Liver (tissue), 9 donors: ENCODE results near the gene XCL1. TPM values are rescaled to one million over a fixed set of nuclear protein-coding genes. Genes with fewer than 3 reads are reported as not detected.
"Not testable (repeated sequence)": the region's sequence is repeated elsewhere in the genome, so short reads cannot be mapped to it uniquely, and the experiment has no call there.

ENCODE experiments used
- DNase-seq: peaks from one replicate; pipeline ENCODE4 v3.0.0-alpha.2; 2017; ENCODE audit warnings: low spot score
- H3K27ac ChIP-seq, 2 donors: one replicate each; pipeline ENCODE4 v1.7.0; 2013; ENCODE audit warnings: inconsistent platforms in 2 of 2, low read length in 2 of 2, control low read depth in 1 of 2, low read depth in 1 of 2, mild to moderate bottlenecking in 1 of 2
- H3K27me3 ChIP-seq, 4 donors: one replicate each; pipeline versions ENCODE4 v1.6.1 to v1.7.0; 2013; ENCODE audit warnings: low read length in 3 of 4, inconsistent platforms in 1 of 4, mild to moderate bottlenecking in 1 of 4, moderate library complexity in 1 of 4; ENCODE audit not compliant: control insufficient read depth in 4 of 4, insufficient read depth in 4 of 4
- H3K36me3 ChIP-seq, 4 donors: one replicate each; pipeline versions ENCODE4 v1.6.1 to v1.7.0; 2013; ENCODE audit warnings: low read length in 3 of 4, mild to moderate bottlenecking in 3 of 4, low read depth in 1 of 4, moderate library complexity in 1 of 4; ENCODE audit not compliant: control insufficient read depth in 4 of 4, insufficient read depth in 3 of 4
- H3K4me1 ChIP-seq, 4 donors: one replicate each; pipeline versions ENCODE4 v1.6.1 to v1.7.0; 2013; ENCODE audit warnings: low read length in 3 of 4, mild to moderate bottlenecking in 3 of 4, moderate library complexity in 1 of 4; ENCODE audit not compliant: control insufficient read depth in 4 of 4, insufficient read depth in 4 of 4
- H3K4me3 ChIP-seq, 3 donors: one replicate each; pipeline versions ENCODE4 v1.6.1 to v1.7.0; 2013; ENCODE audit warnings: low read length in 3 of 3, control low read depth in 1 of 3, low read depth in 1 of 3, mild to moderate bottlenecking in 1 of 3
- H3K9ac ChIP-seq, 2 donors: one replicate each; pipeline ENCODE4 v1.7.0; 2013; ENCODE audit warnings: low read length in 2 of 2, mild to moderate bottlenecking in 2 of 2, moderate library complexity in 2 of 2, control low read depth in 1 of 2, low read depth in 1 of 2
- H3K9me3 ChIP-seq, 4 donors: one replicate each; pipeline versions ENCODE4 v1.6.1 to v1.7.0; 2013; ENCODE audit warnings: low read length in 3 of 4; ENCODE audit not compliant: control insufficient read depth in 4 of 4
- ATF3 ChIP-seq: IDR thresholded peaks from 2 replicates; pipeline ENCODE4 v1.6.1; 2016; ENCODE audit warnings: antibody characterized with exemption
- CTCF ChIP-seq: fragments of 150-350 bp; IDR thresholded peaks from 2 replicates; pipeline ENCODE4 v1.5.1; 2017; ENCODE audit warnings: improper control_type of control experiment, low read depth, low read length; ENCODE audit not compliant: missing input control
- FOXA2 ChIP-seq: IDR thresholded peaks from 2 replicates; pipeline ENCODE4 v1.6.1; 2016; ENCODE audit warnings: antibody characterized with exemption
- GABPA ChIP-seq, 2 donors: IDR thresholded peaks in 1 of 2; conservative IDR thresholded peaks in 1 of 2; 2 replicates each; pipeline ENCODE4 v1.6.1; 2016; ENCODE audit warnings: antibody characterized with exemption in 2 of 2, mild to moderate bottlenecking in 1 of 2, moderate library complexity in 1 of 2
- HNF4G ChIP-seq: IDR thresholded peaks from 2 replicates; pipeline ENCODE4 v1.6.1; 2016; ENCODE audit warnings: antibody characterized with exemption
- MAX ChIP-seq: IDR thresholded peaks from 2 replicates; pipeline ENCODE4 v1.6.1; 2016; ENCODE audit warnings: antibody characterized with exemption
- REST ChIP-seq: IDR thresholded peaks from 2 replicates; pipeline ENCODE4 v1.6.1; 2016; ENCODE audit warnings: antibody characterized with exemption, mild to moderate bottlenecking
- RXRA ChIP-seq, 2 donors: IDR thresholded peaks; 2 replicates each; pipeline ENCODE4 v1.6.1; 2017 to 2018; ENCODE audit warnings: antibody characterized with exemption in 2 of 2, mild to moderate bottlenecking in 1 of 2
- WGBS: extraction: QIAGEN DNeasy Blood & Tissue Kit; methylation state at CpG from one replicate; pipeline ENCODE4 v1.1.7; 2013; 5-methylcytosine and 5-hydroxymethylcytosine counted together
- polyA plus RNA-seq, 2 donors: library from polyadenylated mRNA; stranded (reverse) in 1 of 2; unstranded in 1 of 2; fragments of 200-250 nt in 1 of 2; fragments of >200 nt in 1 of 2; fragmentation: Nextera tagmentation in 1 of 2; extraction: Ambion mirVana in 1 of 2; gene quantifications; one replicate each; pipeline versions ENCODE4 v1.2.1 to v1.2.3, GENCODE V29; 2013 to 2015
- total RNA-seq, 2 donors: library from RNA; depleted of rRNA; stranded (reverse); fragments of >200 nt; gene quantifications; one replicate each; pipeline ENCODE4 v1.2.3, GENCODE V29; 2014
- TF ChIP-seq, protein P1 (sequence below): IDR thresholded peaks from 2 replicates; pipeline ENCODE4 v1.6.1; 2016; ENCODE audit warnings: antibody characterized with exemption
- donor health status: healthy.
- donor health status: healthy.
- donor health status: healthy.
- donor health status: healthy.
- donor health status: healthy.

Gene XCL1, protein sequence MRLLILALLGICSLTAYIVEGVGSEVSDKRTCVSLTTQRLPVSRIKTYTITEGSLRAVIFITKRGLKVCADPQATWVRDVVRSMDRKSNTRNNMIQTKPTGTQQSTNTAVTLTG
- total RNA-seq (under 1 TPM; 0.17 to 0.33 TPM), polyA plus RNA-seq (under 1 TPM; 0.18 to 0.26 TPM)

DNA sequence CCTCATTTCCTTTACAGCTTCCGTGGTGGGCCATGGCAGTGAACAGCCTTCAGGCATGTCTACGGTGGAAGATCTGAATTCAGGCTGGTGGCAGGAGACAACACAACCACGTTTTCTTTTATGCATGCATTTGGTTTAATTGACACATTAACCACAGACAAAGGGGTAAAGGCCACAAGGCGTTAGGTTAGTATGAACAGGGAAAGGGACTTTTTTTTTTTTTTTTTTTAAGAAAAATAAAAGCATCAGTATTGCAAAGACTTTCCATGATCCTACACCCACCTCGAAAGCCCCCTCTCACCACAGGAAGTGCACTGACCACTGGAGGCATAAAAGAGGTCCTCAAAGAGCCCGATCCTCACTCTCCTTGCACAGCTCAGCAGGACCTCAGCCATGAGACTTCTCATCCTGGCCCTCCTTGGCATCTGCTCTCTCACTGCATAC is at the start of gene XCL1:
XCL1 (plus strand) TSS at position 361 of the 444 bp plus-strand sequence; CDS start at position 394, 33 bp downstream.
- peak within 1 kb of the TSS in 1 of 2 donors; percentile 22 for H3K9ac ChIP-seq
- DNase-seq, H3K27me3 ChIP-seq, H3K4me3 ChIP-seq, H3K27ac ChIP-seq, H3K36me3 ChIP-seq, H3K9me3 ChIP-seq, H3K4me1 ChIP-seq: not testable (repeated sequence)
- 89% methylated on average over 4 of the region's 6 CpGs for WGBS

- no peaks in the 10 kb centered on the region for H3K27me3 ChIP-seq
Measured at GRCh38 chr1:168529518-168529917, 46.9 kb upstream of the XCL1 start.

DNA sequence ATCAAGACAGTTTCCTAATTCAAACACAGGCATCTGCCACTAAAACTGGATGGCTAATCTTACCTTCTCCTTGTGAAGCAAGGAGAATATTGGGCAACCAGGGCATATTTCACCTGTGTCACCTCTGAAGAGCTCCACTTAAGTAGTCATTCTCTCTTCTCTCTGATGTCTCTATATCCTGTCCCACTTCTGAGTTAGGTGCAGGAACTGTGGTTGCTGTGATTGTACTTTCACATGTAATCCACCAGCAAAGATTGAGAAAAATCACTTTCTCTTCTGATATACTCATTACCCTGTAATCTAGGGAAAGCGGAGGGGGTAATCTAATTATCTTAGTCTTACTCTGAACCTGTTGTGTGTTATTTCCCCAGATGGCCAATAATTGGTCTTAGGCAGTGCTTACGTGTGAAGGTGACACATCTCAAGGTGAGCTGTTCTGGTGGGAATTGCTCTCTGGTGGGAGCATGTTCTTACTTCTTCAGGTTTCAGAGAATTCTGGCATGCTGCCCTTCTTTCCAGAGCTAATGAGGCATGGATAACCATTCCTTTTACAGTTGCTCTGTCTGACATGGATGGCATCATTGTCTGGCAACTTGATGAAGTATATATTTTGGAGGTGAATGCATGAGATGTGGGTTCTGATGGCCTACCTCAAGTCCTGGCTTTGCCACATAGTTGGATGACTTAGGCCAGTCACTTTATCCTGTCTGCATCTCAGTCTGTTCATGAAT is 44.6 kb upstream of the XCL1 start:
- Histone ChIP-seq H3K27ac (no peak overlapping the region), H3K9me3 (no peaks in the 10 kb centered on the region), H3K4me1 (no peaks in the 10 kb centered on the region), H3K9ac (no peak overlapping the region), H3K27me3 (no peaks in the 10 kb centered on the region), H3K4me3 (no peak overlapping the region), H3K36me3 (no peaks in the 10 kb centered on the region)
- DNase-seq, result no peak
- WGBS, result 93% methylated on average over 2 of the region's 2 CpGs
- TF ChIP-seq CTCF, result no peak
- TF ChIP-seq, protein P1, sequence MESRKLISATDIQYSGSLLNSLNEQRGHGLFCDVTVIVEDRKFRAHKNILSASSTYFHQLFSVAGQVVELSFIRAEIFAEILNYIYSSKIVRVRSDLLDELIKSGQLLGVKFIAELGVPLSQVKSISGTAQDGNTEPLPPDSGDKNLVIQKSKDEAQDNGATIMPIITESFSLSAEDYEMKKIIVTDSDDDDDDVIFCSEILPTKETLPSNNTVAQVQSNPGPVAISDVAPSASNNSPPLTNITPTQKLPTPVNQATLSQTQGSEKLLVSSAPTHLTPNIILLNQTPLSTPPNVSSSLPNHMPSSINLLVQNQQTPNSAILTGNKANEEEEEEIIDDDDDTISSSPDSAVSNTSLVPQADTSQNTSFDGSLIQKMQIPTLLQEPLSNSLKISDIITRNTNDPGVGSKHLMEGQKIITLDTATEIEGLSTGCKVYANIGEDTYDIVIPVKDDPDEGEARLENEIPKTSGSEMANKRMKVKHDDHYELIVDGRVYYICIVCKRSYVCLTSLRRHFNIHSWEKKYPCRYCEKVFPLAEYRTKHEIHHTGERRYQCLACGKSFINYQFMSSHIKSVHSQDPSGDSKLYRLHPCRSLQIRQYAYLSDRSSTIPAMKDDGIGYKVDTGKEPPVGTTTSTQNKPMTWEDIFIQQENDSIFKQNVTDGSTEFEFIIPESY, result no peak

More at GRCh38 chr1:168529518-168529917, 46.9 kb upstream of the XCL1 start:
- Histone ChIP-seq H3K4me3 (no peak overlapping the region), H3K9me3 (no peaks in the 10 kb centered on the region), H3K4me1 (no peaks in the 10 kb centered on the region), H3K36me3 (no peaks in the 10 kb centered on the region), H3K27ac (no peak overlapping the region), H3K9ac (no peak overlapping the region)
- WGBS, result 70% methylated on average over 1 of the region's 1 CpG
- no peak for DNase-seq
- TF ChIP-seq ATF3 (no peak), REST (no peak), MAX (no peak), GABPA (IDR thresholded peaks at IDR 0.05 in 1 of 2, conservative IDR thresholded peaks at IDR 0.05 in 1 of 2) (no peak), HNF4G (no peak), FOXA2 (no peak), RXRA (IDR thresholded peaks at IDR 0.05) (no peak)
